NCI-H2081 treated with DMSO at 0.1 percent for 48 hours (cell line): ENCODE measurements around the gene RNF126.
"Not testable (repeated sequence)": the region's sequence is repeated elsewhere in the genome, so short reads cannot be mapped to it uniquely, and the experiment has no call there.

Source experiments
- DNase-seq: peaks from one replicate; lab custom pipeline; 2025; lab: John Stamatoyannopoulos, UW

RNF126 gene

DNA sequence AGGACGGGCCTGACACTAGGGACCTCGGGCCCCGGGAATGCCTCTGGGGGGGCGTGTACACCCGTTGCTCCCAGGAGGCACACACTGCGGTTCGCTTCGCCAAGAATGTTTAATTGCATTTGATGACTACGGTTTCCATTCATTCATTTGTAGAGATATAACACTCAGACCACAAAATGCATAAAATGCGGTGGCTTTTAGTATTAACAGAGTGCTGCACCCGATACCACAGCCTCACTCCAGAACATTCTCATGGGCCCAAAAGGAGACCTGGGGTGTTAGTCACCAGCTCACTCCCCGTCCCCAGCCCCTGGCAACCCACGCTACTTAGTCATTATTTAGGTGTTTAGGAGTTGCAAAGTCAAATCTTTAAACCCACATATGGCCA lies 51.5 kb downstream of the RNF126 start:
- no peak for DNase-seq

- DNase-seq = no peak
Measured at GRCh38 chr19:610801-611480, 52.1 kb downstream of the RNF126 start.

- DNase-seq = no peak
Measured at GRCh38 chr19:610071-610800, 52.8 kb downstream of the RNF126 start.

DNA sequence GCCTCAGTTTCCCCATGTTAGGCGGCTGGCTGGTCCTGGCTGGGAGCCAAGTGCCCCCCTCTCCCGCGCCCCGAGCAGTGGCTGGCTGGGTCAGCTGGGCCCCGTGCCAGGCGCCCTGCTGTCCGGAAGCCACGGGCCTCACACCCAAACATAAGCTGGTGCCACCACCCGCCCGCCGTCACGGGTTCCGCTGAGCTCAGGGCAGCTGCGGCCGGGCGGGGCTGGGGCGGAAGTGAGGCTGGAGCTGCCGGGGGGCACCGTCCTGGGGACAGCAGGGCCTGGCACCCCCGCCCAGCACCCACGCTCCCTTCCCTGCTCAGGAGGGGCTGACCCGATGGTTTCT lies 54.0 kb downstream of the RNF126 start:
- no peak for DNase-seq

DNA sequence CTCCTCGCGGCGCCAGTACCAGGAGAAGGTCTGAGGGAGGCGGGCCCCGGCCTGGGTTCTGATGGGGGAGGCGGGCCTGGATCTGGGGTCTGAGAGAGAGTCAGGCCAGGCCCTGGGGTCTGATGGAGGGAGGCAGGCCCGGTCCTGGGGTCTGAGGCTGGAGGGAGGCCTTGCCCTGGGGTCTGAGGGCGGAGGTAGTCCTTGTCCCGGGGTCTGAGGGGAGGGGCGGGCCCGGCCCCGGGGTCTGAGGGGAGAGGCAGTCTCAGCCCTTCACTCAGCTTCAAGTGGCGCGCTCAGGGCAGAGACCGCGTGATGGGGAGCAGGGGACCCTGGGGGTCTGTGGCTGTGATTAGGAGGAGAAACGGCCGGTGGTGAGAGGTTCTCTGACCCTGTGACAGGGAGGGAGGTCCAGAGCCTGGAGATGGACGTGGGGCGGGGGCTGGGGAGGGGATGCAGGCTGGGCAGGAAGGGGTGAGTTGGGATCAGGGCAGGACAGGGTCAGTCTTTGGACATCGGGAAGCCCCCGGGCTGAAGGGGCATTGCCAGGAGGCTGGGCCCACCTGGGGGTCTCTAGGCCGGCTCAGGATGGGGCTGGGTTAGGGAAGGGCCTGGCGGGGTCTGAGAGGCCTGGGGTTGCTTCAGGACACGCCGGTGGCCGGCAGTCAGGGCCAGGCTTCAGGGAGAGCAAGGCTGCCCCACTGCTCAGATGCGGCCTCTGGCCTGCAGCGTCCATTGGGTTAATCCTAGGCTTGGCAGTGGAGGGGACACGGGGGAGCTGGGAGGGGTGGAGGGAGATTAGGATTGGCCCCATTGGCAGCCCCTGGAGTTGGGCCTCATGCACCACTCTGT lies 54.6 kb downstream of the RNF126 start:
- no peak for DNase-seq

DNA sequence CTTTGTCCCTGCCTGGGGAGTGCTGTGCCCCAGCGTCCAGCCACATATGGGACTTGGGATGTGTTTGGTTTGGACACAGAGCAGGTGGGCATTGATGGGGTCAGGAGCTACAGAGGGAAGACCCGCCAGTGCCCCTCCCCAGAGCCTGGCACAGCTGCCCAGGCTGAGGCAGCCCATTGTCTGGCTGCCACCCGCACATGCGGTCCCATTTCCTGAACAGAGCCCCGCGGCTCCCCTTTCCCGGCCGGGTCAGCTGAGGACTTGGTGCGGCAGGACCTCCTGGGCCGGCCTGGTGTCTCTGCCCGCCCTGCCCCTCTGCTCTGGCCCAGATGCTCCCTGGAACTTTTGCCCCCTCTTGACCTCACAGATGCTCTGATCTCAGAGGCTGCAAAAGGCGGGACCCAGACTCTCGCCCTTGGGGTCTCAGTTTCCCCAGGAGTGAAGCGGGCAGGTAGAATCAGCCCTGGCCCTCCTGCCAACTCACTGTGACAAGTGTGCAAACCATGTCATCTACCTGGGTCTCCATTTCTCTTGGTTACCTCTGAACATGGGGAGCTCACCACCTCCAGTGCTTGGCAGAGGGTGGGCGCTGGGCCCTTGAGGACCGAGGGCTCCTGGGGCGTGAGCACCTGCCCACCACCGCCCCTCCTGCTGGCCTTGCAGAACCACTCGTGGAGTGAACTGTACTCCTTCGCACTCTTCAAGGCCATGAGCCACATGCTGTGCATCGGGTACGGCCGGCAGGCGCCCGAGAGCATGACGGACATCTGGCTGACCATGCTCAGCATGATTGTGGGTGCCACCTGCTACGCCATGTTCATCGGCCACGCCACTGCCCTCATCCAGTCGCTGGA lies 55.5 kb downstream of the RNF126 start:
- no peak for DNase-seq

GRCh38 chr19:605061-605971 lies 57.7 kb downstream of the RNF126 start:
- not testable (repeated sequence) for DNase-seq

DNA sequence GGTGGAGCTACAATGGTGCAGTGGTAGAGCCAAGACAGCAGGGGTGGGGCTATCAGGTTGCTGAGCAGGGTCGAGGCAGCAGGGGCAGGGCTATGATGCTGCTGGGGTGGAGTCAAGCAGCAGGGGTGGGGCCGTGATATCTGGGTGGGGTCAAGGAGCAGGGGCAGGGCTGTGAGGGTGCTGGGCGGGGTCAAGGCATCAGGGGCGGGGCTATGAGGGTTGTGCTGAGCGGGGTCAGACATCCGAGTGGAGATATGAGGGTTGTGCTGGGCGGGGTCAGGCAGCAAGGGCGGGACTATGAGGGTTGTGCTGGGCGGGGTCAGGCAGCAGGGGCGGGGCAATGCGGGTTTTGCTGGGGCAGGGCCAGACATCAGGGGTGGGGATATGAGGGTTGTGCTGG lies 58.7 kb downstream of the RNF126 start:
- DNase-seq = no peak

- DNase-seq = not testable (repeated sequence)
Measured at GRCh38 chr19:603779-604178, 59.2 kb downstream of the RNF126 start.

DNA sequence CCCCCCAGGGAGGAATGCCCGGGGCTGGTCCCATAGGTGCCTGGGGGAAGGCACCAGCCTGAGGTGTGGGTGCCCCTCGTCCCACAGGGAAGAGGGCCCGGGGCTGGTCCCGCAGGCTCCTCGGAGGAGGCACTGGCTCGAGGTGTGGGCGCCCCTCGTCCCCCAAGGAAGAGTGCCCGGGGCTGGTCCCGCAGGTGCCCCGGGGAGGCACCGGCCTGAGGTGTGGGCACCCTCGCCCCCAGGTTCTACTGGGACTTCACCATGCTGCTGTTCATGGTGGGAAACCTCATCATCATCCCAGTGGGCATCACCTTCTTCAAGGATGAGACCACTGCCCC lies 59.7 kb downstream of the RNF126 start:
- DNase-seq = not testable (repeated sequence)

- DNase-seq = no peak
Measured at GRCh38 chr19:602391-603301, 60.4 kb downstream of the RNF126 start.

- no peak for DNase-seq
Measured at GRCh38 chr19:601790-602189, 61.2 kb downstream of the RNF126 start.

DNA sequence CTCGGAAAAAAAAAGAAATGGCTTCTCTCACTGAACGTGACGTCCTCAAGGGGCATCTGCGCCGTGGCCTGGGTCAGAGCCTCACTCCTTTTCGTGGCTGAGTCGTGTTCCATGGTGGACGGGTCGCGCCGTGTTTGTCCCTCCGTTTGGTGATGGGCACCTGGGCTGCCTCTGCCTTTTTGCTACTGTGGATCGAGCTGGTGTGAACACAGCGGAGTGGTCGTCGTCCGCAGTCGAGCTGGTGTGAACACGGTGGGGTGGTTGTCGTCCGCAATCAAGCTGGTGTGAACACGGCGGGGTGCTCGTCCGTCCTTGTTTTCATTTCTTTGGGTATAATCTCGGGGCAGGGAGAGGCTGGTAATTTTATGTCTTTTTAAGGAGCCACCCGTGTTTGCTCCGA lies 61.7 kb downstream of the RNF126 start:
- DNase-seq = no peak
